ENCODE results near the gene ALLC. TPM values are rescaled to one million over a fixed set of nuclear protein-coding genes. Genes with fewer than 3 reads are reported as not detected.

Gene ALLC
- total RNA-seq, 2 experiments from 2014 or later: not detected

DNA sequence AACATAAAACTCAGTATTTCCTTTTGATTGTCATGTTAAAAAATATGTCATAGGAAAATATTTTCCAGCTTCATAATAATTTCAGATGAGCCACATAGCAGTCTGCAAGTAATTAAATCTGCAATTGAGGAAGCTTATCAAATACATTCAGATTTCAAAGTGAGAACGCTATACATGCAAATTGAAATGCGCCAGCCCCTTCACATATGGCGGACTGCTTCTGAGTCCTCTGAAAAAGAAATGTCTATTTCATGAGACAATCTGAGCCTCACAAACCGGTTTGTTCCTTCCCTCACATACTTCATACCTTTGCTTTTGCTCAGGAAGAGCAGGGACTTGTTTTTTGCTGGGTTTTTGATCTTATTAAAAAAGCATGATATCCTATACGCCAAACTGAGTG is 43.1 kb downstream of the ALLC start:
- intact Hi-C loops (cut with DNase I, micrococcal nuclease): no loop called here
- Mint-ChIP-seq H3K9me3 (ENCODE audit: low read depth) (no peaks in the 10 kb centered on the region), H3K27me3 (peaks cover 33% of the 10 kb centered on the region), H3K36me3 (ENCODE audit: low read depth) (no peaks in the 10 kb centered on the region), H3K4me1 (no peaks in the 10 kb centered on the region), H3K27ac (no peak overlapping the region), H3K4me3 (no peak overlapping the region)
- POLR2A ChIA-PET: no interaction called here
- CTCF ChIA-PET: interaction anchor here (0.7 kb wide), 1 partner anchor 9 kb away, joined by 3 read pairs; no protein-coding TSS in a partner anchor
- ATAC-seq (no peak), DNase-seq (no peak)

- DNase-seq: no peak
- Mint-ChIP-seq H3K27ac (no peak within 1 kb of the TSS), H3K36me3 (ENCODE audit: low read depth) (no peaks in the 10 kb centered on the region), H3K4me3 (no peak within 1 kb of the TSS), H3K4me1 (no peaks in the 10 kb centered on the region), H3K27me3 (peaks cover 34% of the 10 kb centered on the region), H3K9me3 (ENCODE audit: low read depth) (no peaks in the 10 kb centered on the region)
- ATAC-seq: no peak
- intact Hi-C loops (cut with DNase I, micrococcal nuclease): no loop called here
- CTCF ChIA-PET: no interaction called here
- POLR2A ChIA-PET: no interaction called here
Measured at GRCh38 chr2:3703236-3703756, 45.3 kb downstream of the ALLC start, which contains the start of gene DCDC2C. Gene DCDC2C, plus strand, starts transcription at chr2:3703575. Its CDS starts 177 bp downstream, at chr2:3703752.

DNA sequence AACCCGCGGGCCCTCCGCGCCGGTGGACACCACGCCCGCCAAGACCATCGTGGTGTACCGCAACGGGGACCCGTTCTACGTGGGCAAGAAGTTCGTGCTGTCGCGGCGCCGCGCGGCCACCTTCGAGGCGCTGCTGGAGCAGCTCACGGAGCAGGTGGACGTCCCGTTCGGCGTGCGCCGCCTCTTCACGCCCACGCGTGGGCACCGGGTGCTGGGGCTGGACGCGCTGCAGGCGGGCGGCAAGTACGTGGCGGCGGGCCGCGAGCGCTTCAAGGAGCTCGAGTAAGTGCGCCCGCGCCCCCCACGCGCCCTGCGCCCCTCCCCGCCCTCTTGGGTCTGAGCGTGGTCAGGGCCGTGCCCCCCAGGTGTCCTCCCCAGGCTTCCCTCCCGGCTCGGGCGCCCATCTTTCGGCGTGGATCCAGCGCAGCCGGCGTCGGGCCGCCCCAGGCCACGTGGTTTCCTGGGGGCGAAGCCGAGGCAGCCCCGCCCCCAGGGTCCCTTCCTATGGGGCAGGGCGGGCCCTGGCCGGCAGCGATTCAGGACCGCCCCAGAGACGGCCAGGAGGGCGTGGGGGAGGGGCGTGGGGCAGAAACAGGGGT is 45.9 kb downstream of the ALLC start:
- H3K27me3 Mint-ChIP-seq: peaks cover 38% of the 10 kb centered on the region
- no peak overlapping the region for H3K4me3 Mint-ChIP-seq
- ChIA-PET CTCF (no interaction called here), POLR2A (no interaction called here)
- no peaks in the 10 kb centered on the region for H3K4me1 Mint-ChIP-seq
- H3K36me3 Mint-ChIP-seq (ENCODE audit: low read depth): no peaks in the 10 kb centered on the region
- ATAC-seq (no peak), DNase-seq (no peak)
- H3K27ac Mint-ChIP-seq: no peak overlapping the region
- no peaks in the 10 kb centered on the region for H3K9me3 Mint-ChIP-seq (ENCODE audit: low read depth)
- intact Hi-C loops (cut with DNase I, micrococcal nuclease): no loop called here

GRCh38 chr2:3704692-3705091 is 46.7 kb downstream of the ALLC start:
- Mint-ChIP-seq H3K9me3 (ENCODE audit: low read depth) (no peaks in the 10 kb centered on the region), H3K4me1 (no peaks in the 10 kb centered on the region), H3K27me3 (peaks cover 33% of the 10 kb centered on the region), H3K4me3 (no peak overlapping the region), H3K36me3 (ENCODE audit: low read depth) (no peaks in the 10 kb centered on the region), H3K27ac (no peak overlapping the region)
- ATAC-seq (no peak), DNase-seq (no peak)
- POLR2A ChIA-PET: no interaction called here
- CTCF ChIA-PET: no interaction called here
- intact Hi-C loops (cut with DNase I, micrococcal nuclease): no loop called here

DNA sequence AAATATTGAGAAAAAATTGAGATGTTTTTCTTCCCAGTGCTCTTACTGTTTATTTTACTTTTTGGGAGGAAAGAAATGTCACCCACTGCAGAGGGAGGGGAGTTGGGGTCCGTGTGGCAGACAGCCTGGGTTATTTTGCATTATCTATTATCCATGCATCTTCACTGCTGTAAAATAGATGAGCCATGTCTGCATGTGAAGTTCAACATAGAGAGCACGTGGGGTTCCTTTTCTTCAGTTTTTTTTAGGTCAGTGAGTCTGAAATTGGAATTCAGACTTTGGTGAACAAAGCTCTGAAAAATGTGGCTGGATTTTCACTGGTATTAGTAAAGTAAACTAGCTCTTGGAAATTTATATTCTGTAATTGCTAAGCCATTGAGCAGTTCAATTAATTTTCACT is 47.8 kb downstream of the ALLC start:
- intact Hi-C loops (cut with DNase I, micrococcal nuclease): no loop called here
- H3K36me3 Mint-ChIP-seq (ENCODE audit: low read depth): no peaks in the 10 kb centered on the region
- H3K27ac Mint-ChIP-seq: no peak overlapping the region
- no peak overlapping the region for H3K4me3 Mint-ChIP-seq
- H3K9me3 Mint-ChIP-seq (ENCODE audit: low read depth): no peaks in the 10 kb centered on the region
- H3K4me1 Mint-ChIP-seq: no peaks in the 10 kb centered on the region
- ATAC-seq (no peak), DNase-seq (no peak)
- ChIA-PET CTCF (no interaction called here), POLR2A (no interaction called here)
- H3K27me3 Mint-ChIP-seq: peaks cover 33% of the 10 kb centered on the region

GRCh38 chr2:3706892-3707291 is 48.9 kb downstream of the ALLC start:
- DNase-seq (no peak), ATAC-seq (no peak)
- POLR2A ChIA-PET: no interaction called here
- H3K36me3 Mint-ChIP-seq (ENCODE audit: low read depth): no peaks in the 10 kb centered on the region
- CTCF ChIA-PET: no interaction called here
- H3K4me1 Mint-ChIP-seq: no peaks in the 10 kb centered on the region
- H3K27ac Mint-ChIP-seq: no peak overlapping the region
- peaks cover 31% of the 10 kb centered on the region for H3K27me3 Mint-ChIP-seq
- intact Hi-C loops (cut with DNase I, micrococcal nuclease): no loop called here
- no peaks in the 10 kb centered on the region for H3K9me3 Mint-ChIP-seq (ENCODE audit: low read depth)
- no peak overlapping the region for H3K4me3 Mint-ChIP-seq

- CTCF ChIA-PET: no interaction called here
- intact Hi-C loops (cut with DNase I, micrococcal nuclease): no loop called here
- H3K4me3 Mint-ChIP-seq: no peak overlapping the region
- H3K4me1 Mint-ChIP-seq: no peaks in the 10 kb centered on the region
- DNase-seq (no peak), ATAC-seq (no peak)
- POLR2A ChIA-PET: no interaction called here
- peaks cover 21% of the 10 kb centered on the region for H3K27me3 Mint-ChIP-seq
- no peak overlapping the region for H3K27ac Mint-ChIP-seq
- no peaks in the 10 kb centered on the region for H3K36me3 Mint-ChIP-seq (ENCODE audit: low read depth)
- H3K9me3 Mint-ChIP-seq (ENCODE audit: low read depth): no peaks in the 10 kb centered on the region
Measured at GRCh38 chr2:3708576-3708975, 50.6 kb downstream of the ALLC start.

DNA sequence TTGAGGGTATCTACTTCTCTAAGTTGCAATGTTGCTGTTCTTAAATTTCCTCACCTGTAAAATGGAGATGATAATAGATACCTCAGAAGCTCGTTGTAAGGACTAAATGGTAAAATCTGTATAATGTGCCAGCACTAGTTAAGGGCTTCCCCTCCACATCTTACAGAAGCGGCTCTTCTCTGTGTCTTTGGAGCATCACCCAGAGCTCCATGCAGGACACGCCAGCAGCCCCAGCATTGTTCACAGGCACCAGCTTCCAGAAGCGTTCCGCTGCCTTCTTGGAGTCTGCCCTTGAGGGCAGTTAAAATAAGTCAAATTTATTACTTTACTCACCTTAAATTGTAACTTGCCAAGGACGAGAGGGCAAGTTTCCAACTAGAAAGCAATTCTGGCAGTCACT is 51.2 kb downstream of the ALLC start:
- peaks cover 21% of the 10 kb centered on the region for H3K27me3 Mint-ChIP-seq

GRCh38 chr2:3712424-3712823 is 54.4 kb downstream of the ALLC start:
- no peak for ATAC-seq
- CTCF ChIA-PET: no interaction called here
- DNase-seq: no peak
- Mint-ChIP-seq H3K4me1 (no peaks in the 10 kb centered on the region), H3K9me3 (ENCODE audit: low read depth) (no peaks in the 10 kb centered on the region), H3K27me3 (peaks cover 11% of the 10 kb centered on the region), H3K27ac (no peak overlapping the region), H3K36me3 (ENCODE audit: low read depth) (no peaks in the 10 kb centered on the region), H3K4me3 (no peak overlapping the region)
- POLR2A ChIA-PET: no interaction called here
- intact Hi-C loops (cut with DNase I, micrococcal nuclease): no loop called here

More for the DNA sequence above, 51.2 kb downstream of the ALLC start:
- DNase-seq (no peak), ATAC-seq (no peak)
- ChIA-PET CTCF (no interaction called here), POLR2A (no interaction called here)
- Mint-ChIP-seq H3K4me3 (no peak overlapping the region), H3K27ac (no peak overlapping the region), H3K36me3 (ENCODE audit: low read depth) (no peaks in the 10 kb centered on the region), H3K9me3 (ENCODE audit: low read depth) (no peaks in the 10 kb centered on the region), H3K4me1 (no peaks in the 10 kb centered on the region)
- intact Hi-C loops (cut with DNase I, micrococcal nuclease): no loop called here

GRCh38 chr2:3712831-3713503 is 55.0 kb downstream of the ALLC start:
- intact Hi-C loops (cut with DNase I, micrococcal nuclease): no loop called here
- ATAC-seq (no peak), DNase-seq (no peak)
- CTCF ChIA-PET: interaction anchor here (0.7 kb wide), 1 partner anchor 69 kb away, joined by 3 read pairs; no protein-coding TSS in a partner anchor
- H3K4me1 Mint-ChIP-seq: no peaks in the 10 kb centered on the region
- H3K27me3 Mint-ChIP-seq: peaks cover 9% of the 10 kb centered on the region
- POLR2A ChIA-PET: no interaction called here
- no peaks in the 10 kb centered on the region for H3K36me3 Mint-ChIP-seq (ENCODE audit: low read depth)
- no peaks in the 10 kb centered on the region for H3K9me3 Mint-ChIP-seq (ENCODE audit: low read depth)
- no peak overlapping the region for H3K4me3 Mint-ChIP-seq
- no peak overlapping the region for H3K27ac Mint-ChIP-seq

GRCh38 chr2:3718679-3719078 is 60.7 kb downstream of the ALLC start:
- H3K27ac Mint-ChIP-seq: no peak overlapping the region
- H3K4me3 Mint-ChIP-seq: no peak overlapping the region
- H3K27me3 Mint-ChIP-seq: peaks cover 10% of the 10 kb centered on the region
- intact Hi-C loops (cut with DNase I, micrococcal nuclease): no loop called here
- DNase-seq: no peak
- ChIA-PET CTCF (no interaction called here), POLR2A (no interaction called here)
- ATAC-seq: no peak
- H3K36me3 Mint-ChIP-seq (ENCODE audit: low read depth): no peaks in the 10 kb centered on the region
- H3K4me1 Mint-ChIP-seq: no peaks in the 10 kb centered on the region
- H3K9me3 Mint-ChIP-seq (ENCODE audit: low read depth): no peaks in the 10 kb centered on the region

GRCh38 chr2:3725002-3725401 is 67.0 kb downstream of the ALLC start:
- peaks cover 8% of the 10 kb centered on the region for H3K27me3 Mint-ChIP-seq
- no peaks in the 10 kb centered on the region for H3K4me1 Mint-ChIP-seq
- no peak overlapping the region for H3K27ac Mint-ChIP-seq
- intact Hi-C loops (cut with DNase I, micrococcal nuclease): loop anchor here in 1 of 2 experiments (10.0 kb wide), 1 partner anchor 1640 kb away; no protein-coding TSS in a partner anchor
- no peaks in the 10 kb centered on the region for H3K36me3 Mint-ChIP-seq (ENCODE audit: low read depth)
- no peak for DNase-seq
- ChIA-PET POLR2A (no interaction called here), CTCF (interaction anchor here (1.0 kb wide), 1 partner anchor 56 kb away, joined by 3 read pairs; no protein-coding TSS in a partner anchor)
- H3K9me3 Mint-ChIP-seq (ENCODE audit: low read depth): no peaks in the 10 kb centered on the region
- ATAC-seq: no peak
- H3K4me3 Mint-ChIP-seq: no peak overlapping the region
